Skin of body (tissue), 2 donors: ENCODE results near the gene PDX1. TPM values are rescaled to one million over a fixed set of nuclear protein-coding genes. Genes with fewer than 3 reads are reported as not detected.

Experiments
- DNase-seq: peaks from one replicate; lab custom pipeline; 2025; lab: John Stamatoyannopoulos, UW
- total RNA-seq: library from RNA; depleted of rRNA; stranded (reverse); fragments of >200 nt; gene quantifications from one replicate; pipeline ENCODE4 v1.2.3, GENCODE V29; 2014

Gene PDX1
- total RNA-seq, 1 donor from 2014 or later: 0.10 TPM

GRCh38 chr13:27922883-27923612 lies 3.2 kb downstream of the PDX1 start:
- no peak for DNase-seq

GRCh38 chr13:27923794-27924528 lies 4.2 kb downstream of the PDX1 start:
- no peak for DNase-seq

GRCh38 chr13:27924529-27925141 lies 4.8 kb downstream of the PDX1 start:
- DNase-seq: no peak

- DNase-seq: no peak
These were observed 5.6 kb downstream of the PDX1 start for GRCh38 chr13:27925220-27925991.

GRCh38 chr13:27926644-27927434 lies 7.0 kb downstream of the PDX1 start:
- DNase-seq: no peak

GRCh38 chr13:27927444-27928352 lies 7.9 kb downstream of the PDX1 start:
- no peak for DNase-seq

GRCh38 chr13:27928353-27928804 lies 8.6 kb downstream of the PDX1 start:
- no peak for DNase-seq

- DNase-seq: no peak
These were observed 9.3 kb downstream of the PDX1 start for GRCh38 chr13:27928805-27929753.

GRCh38 chr13:27929868-27930267 lies 10.1 kb downstream of the PDX1 start:
- DNase-seq: no peak

- no peak for DNase-seq
These were observed 13.3 kb downstream of the PDX1 start for GRCh38 chr13:27933118-27933517.

GRCh38 chr13:27933580-27934328 lies 14.0 kb downstream of the PDX1 start:
- no peak for DNase-seq

- DNase-seq: no peak
These were observed 23.2 kb downstream of the PDX1 start for GRCh38 chr13:27942972-27943371.

GRCh38 chr13:27952876-27953675 lies 33.3 kb downstream of the PDX1 start:
- no peak for DNase-seq

- DNase-seq: peak; percentile 13
These were observed 34.0 kb downstream of the PDX1 start for GRCh38 chr13:27953676-27954405.

- DNase-seq: no peak
These were observed 34.6 kb downstream of the PDX1 start for GRCh38 chr13:27954406-27954851.

- no peak for DNase-seq
These were observed 35.3 kb downstream of the PDX1 start for GRCh38 chr13:27955014-27955591.
